Suppressor macrophage (primary cell): Measurements from ENCODE around the gene CTTN.
A peak's percentile ranks its signal among the peaks of the same experiment; 100 is the strongest.

Experiments used
- DNase-seq, 4 experiments: peaks; one replicate each; pipeline ENCODE4 v3.0.0-alpha.2; 2020 to 2022

CTTN gene

DNA sequence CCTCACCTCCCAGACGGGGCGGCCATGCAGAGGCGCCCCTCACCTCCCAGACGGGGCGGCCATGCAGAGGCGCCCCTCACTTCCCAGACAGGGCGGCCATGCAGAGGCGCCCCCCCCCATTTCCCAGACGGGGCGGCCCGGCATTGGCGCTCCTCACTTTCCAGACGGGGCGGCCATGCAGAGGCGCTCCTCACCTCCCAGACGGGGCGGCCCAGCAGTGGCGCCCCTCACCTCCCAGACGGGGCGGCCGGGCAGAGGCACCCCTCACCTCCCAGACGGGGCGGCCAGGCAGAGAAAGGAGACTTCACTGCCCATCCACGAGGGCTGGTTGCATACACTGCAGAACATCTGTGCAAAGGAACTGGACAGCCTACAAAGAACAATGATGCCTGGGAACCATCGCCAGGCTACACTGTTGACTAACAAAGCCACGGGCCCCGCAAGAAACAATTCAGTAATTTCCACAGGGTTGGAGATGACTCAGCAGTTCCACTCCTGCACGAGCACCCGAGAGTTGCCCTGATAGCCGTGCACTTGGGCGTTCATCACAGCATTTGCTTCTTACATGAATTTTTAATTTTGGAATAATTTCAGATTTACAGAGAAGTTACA lies 58.7 kb downstream of the CTTN start:
- peak in 2 of 4 experiments; percentile 26 to 34 for DNase-seq

DNA sequence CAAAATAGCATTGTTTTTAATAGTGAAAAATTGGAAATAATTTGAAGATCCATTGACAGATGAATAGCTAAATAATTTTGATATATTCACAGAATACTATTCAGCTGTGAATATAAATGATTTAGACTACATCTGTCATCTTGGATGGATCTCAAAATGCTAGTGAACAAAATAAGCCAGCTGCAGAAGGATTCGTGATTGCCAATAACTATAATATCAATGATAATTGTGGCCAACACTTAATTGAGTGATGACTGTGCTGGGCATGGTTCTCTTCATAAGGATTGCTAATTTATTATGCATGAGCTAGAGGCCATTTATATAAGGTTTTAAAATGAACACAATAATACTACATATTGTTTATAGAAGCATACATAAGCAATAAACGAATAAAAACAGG lies 60.4 kb downstream of the CTTN start:
- no peak for DNase-seq

DNA sequence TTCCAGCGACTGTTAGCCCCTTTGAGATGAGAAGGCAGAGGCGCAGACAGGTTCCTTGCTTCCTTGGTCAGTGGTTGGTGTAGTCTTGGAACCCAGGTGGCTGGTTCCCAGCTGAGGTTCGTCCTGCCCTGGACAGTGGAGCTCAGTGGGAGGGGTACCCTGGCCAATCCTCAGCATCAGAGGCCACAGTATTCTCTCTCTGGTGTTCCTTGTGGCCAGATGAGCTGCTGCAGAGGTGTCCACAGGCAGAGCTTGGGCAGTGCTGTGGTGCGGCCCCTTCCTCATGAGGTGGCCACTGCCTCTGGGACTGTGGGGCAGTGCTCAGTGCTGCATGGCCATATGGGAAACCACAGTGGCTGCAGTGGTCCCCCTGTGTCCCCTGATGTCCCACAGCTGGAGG lies 61.8 kb downstream of the CTTN start:
- no peak for DNase-seq

DNA sequence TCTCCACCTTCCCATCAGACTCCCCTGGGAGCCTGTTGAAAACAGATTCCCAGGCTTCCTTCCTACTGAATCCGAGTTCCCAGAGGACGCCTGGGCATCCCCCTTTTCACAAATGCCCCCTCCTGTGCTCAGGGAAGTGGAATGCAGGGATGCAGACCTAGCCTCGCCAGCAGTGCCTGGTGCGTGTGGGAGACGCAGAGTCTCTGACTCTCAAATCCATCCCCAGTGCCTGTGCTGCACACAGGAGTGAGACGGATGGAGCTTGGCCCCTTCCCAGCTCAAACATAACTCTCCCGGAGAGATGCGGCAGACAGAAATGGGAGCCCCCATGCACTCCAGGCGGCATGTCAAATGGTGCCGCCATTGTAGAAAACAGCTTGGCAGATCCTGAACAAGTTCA lies 62.6 kb downstream of the CTTN start:
- no peak for DNase-seq

DNA sequence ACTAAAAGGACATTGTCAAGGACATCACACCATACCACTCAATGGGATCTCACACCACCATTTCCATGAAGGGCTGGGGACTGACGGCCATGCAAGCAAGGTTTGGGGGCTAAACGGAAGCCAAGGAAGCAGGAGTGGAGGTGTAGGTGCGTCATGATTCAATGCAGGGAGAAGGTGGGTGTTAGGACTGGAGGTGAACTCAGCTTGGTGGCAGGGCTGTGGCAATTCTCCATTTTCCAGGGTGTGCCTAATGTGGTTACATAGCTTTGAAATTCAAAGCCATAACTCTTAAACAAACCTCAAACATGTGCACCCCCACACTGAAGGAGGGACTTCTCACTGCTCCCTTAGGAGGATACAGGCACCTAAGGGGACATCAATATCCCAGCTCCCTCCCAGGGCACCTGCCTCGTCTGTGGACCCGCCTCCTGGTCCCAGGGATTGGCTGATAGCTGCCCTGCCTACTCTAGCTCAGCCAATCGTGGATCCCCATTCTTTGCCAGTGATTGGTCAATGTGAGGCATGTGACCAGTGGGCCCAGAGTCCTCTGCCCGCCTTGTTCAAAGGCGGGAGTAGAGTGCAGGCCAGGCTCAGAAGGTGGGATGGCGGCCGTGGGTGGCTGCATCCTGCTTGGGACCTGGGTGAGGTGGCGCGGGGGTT lies 64.6 kb downstream of the CTTN start:
- DNase-seq: no peak

DNA sequence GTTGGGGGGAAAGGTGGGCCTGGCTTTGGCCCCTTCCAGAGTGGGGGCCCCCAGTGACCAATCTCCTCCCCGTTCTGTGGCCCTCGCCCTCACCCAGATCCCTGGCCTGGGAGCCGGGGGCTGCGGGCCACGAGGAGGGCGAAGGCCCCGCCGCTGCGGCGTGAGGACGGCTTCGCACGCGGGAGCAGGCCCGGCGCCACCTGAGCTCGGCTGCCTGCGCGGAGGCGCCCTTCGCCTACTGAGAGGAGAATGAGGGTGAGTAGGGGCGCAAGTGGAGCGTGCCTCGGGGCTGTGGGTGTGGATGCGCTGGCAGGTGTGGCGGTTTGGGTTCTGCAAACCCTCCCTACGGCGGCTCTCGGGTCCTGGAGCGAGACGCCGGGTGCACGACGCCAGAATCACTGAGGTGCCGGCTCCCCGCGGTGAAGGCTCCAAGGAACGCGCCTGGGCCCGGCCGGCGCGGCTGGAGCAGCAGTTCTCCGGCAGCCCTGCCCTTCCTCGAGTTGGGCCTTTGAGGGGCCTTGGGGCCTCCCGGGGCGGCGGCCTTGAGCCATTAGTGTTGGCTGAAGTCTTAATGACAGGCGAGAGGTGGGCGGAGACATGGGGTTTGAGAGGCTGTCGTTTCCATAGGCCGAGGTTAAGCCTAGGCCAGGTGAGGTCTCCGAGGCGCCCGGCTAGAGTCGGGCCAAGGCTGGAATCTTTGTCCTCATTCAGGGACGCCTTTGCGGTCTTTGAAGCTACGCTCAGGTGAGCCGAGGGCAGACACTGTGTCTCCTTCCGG lies 65.3 kb downstream of the CTTN start:
- DNase-seq: no peak

DNA sequence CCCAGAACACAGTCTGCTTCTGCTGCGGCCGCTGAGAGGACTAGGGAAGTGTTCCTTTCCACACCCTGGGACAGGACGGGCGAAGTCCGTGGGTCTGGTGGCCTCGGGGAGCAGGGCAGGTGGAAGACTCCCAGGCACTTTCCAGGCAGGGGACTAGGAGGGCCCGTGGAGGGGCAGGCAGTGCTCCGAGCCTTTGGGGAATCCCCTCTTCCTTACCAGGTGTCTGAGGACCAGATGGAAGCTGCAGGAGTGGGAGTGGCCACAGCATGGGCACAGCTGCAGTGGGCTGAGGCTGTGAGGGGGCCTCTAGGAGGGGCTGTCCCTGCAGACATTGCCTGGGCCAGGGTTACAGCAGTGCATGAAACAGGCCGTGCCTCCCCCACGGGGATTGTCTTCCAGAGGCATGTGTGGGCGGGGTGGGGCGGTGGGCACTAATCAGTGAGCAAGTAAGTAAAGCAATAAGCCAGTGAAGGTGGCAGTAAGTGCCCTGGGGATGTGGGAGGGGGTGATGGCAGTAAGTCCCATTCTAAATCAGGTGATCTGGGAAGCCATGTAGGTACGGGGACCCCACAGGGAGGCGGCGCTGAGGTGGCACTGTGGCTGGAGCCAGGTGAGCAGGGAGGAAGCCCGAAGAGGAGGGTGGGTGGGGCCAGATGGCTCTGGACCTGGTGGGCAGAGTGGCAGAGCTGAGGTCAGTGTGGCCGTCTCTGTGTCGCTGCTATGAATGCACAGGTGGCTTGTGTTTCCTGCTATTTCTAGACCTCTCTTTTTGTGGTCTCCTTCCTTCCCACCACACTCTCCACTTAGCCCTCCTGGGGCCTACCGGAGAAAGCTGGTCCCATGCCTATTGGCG lies 66.4 kb downstream of the CTTN start:
- DNase-seq: no peak

DNA sequence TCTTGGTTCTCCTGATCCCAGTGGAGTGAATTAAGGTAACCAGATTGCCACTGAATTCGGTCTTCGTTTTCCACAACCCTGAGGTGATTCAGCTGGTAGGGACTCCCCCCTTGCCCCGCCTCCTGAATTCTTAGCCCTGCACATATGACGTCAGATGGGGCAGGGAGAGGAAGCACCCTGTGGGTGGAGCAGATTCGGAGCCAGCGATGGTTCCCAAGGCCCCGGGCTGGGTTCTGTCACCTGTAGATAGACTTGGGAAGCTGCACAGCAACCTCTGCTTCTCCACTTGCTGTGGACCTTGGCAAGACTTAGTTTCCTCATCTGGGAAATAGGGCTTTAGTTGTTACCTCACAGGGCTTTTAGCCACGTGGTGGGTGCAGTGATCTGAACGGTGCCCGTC lies 67.8 kb downstream of the CTTN start:
- peak in 1 of 4 experiments; percentile 8 for DNase-seq

DNA sequence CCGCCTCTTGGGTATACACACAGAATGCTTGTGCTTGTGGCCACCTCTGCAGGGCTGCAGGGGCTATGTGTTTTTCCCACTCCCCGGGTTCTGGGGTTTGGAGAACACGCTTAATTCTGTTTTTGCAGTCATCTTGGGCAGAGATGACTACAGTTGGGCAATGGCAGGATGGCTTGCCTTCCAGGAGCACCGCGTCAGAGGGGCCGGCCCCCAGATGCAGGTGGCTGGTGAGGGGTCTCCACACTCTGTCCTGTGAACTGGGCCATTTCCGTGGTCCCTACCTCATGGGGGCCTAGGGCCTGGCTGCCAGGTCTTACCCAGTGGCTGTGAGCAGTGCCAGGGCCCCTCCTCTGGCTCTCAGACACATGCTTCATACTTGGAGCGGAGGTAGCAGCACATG lies 68.3 kb downstream of the CTTN start:
- DNase-seq: no peak

DNA sequence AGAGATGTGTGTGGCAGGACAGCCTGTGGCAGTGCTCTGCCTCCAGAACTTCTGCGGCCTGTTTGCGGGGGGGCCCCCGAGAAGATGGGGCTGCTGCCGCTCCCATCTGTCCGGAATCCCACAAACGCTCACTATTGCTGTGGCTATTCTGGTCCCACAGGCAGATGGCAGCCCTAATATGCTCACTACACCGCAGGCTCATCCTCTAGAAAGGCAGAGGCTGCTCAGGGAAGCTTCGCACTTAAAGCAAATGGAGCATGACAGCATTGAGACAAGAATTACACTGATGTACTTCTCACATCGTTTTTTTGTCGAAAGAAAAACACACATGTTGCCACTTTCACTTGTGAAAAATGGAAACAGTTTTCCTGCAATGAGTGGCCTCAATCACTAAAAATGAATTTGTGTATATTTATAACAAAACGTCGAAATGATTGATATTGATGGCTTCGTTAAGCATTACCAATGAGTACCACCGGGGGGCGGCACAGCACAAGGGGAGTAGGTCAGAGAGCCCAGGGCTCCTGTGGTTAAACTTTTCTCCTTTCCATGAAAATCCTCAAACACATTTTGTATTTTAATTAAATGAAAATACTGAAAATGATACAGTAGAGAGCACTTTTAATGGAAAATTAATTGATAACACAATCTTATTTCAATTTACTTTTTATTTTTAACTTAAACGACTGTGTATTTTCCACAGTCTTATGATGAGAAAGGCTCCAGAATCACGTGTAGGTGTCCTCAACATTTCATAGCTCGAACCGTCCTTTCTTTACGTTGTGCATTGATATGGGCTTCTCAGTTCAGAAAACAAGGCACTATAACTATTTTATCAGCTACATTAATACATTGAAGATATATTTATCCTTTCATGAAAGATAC lies 69.1 kb downstream of the CTTN start:
- peak; percentile 57 to 83 (median 76) for DNase-seq

DNA sequence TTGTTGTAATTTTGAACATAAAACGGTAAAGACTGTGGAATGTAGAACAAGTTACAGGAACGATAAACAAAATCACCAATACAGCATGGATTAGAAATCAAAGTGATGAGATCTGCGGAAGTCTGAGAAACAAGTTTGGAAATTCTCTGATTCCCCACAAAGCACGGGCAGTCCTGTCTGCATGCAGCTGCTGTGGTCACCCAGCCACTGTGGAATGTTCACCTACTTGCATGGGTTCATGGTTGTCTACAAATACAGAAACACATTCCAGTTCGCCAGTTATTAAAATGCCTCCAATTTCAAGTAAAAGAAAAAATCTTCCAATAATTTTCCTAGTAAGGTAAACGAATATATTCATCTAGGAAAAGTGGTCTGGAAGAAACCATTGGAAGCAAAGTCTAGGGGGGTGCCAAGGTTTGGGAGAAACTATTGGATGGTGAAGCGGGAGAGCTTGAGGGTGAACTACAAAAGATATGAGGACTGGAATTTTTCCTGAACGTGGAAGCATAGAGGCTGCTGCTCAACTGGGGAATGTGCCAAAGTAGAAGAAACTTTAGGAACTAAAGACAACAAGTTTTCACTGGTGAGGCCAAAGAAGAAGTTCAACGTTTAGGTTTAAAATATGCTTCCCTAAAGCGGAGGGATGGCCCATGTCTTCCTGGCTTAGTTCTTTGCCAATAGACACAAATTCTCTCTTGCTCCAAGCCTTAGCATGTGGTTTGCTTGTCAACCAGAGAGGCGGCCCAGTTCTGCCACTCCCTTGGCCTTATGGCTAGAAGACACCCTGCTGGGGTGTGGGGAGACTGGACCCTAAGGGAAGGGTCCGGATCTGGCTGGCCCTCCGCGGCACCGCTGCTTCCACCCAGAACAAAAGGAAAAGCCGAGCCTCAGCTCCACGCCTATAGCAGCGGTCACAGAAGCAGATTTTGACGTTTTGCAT lies 70.2 kb downstream of the CTTN start:
- peak in 3 of 4 experiments; percentile 11 to 50 (median 19) for DNase-seq

DNA sequence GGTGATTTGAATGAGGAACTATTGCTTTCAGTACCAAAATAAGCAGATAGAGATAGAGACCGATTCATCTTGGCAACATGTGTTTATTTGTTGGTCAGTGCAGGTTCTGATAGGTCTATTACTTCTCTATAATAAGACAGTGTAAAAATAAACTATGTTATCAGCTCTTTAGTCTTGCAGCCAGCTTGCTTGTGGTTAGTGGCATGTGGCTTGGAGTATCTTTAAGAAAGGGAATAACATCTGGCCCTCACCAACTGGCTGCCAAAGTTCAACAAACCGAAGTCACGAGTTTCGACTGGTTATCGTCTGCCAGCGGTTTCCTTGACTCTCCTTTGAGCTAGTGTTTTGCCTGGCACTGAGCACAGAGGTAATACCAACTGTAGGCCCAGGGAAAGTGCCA lies 71.8 kb downstream of the CTTN start:
- peak; percentile 17 to 83 (median 40) for DNase-seq

DNA sequence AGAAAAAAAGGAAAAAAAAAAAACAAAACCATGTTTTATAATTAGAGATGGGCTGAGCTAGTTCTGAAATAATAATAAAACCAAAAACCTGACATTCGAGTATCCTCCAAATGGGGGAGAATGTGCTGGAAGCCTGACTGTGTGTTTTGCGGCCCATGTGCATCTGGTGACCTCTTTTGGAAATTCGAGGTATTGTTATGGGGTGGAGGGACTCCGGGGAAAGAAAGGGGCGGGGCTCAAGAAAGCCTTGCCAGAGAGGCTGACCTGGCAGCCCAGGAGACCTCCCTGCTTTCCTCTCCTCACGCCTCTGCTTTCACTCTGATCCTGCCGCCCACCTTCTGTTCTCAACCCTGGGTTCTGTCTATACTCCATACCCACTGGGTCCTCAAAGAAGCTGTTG lies 72.9 kb downstream of the CTTN start:
- peak; percentile 14 to 47 (median 37) for DNase-seq

DNA sequence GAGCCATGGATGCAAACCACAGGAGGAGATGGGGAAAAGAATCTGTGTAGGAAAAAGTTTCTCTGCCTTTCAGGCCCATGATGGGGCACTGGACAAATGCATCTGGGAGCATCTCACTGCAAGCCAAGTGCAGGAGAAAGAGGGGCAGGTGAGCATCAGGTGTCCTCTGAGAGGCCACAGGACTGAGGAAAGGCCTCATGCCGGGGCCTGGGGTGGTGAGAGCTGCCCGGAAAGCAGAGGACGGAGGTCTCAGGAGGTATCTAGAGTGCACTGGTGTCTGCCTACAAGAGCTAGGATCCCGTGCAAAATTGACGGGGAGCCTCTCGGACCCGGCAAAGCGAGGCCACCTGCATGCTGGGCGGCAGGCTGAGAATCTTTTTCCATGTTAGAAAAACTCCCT lies 73.9 kb downstream of the CTTN start:
- DNase-seq: no peak

DNA sequence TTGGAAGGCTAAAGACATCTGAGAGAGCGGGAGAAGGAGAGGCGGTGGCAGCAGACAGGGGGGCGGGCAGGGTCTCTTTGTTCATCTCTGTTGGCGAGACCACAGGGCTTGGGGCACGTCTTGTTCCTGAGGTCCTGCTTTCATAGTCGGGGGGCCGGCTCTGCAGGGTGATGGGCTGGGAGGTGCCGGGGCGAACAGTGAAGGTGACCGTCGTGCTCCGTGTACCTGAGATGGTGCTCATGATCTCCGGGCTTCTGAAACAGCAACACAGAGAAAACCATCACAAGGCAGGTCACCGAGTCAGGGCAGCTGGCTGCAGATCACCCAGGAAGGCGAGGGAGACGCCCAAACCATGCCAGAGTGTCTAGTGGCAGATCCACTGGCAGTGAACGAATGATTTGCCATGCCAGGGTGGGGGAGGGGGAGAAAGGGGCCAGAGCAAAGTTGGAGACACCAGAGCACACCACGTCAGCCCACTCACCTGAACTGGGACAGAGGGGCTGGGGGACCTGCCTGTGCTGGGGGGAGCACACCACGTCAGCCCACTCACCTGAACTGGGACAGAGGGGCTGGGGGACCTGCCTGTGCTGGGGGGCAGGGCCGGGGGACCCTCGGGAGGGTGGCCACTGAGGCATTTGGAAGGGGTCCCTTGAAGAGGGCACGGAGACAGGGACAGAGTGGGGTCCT lies 75.0 kb downstream of the CTTN start:
- DNase-seq: no peak

DNA sequence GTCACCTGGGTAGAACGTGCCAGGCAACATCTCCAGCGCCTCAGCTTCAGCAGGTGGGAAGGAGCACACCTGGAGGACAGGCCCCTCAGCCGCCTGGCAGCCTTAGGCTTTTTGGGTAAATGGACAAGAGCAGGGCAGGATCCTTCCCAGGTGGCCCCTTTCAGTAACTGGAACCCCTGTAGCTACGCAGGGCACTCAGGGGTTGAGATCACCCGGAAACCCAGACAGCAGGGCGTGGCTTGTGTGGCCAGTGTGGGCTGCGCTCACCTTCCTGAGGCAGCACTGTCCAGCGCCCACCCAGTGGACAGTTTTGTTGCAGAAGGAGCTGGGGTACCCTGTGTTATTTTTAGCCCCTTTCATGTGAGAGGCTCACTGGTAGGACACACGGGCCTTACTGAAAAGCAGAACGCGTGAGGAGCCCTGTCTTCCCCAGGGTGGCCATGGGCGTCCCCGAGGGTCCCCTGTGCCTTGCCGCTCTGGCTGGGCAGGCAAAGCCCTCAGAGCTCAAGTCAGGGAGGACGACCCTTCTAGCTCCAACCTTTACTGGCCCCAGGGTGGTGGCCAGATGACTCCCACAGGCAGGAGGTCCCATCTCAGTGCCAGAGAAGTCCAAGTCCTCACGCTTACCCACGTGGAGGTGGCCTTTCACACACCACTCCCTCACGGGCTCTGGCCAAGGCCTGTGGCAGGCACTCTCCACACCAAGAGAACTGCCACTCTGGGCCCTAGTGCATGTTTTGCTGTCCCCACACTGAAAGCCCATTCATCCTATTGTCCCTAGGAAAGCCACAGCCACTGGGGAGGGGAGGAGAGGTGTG lies 75.8 kb downstream of the CTTN start:
- no peak for DNase-seq

DNA sequence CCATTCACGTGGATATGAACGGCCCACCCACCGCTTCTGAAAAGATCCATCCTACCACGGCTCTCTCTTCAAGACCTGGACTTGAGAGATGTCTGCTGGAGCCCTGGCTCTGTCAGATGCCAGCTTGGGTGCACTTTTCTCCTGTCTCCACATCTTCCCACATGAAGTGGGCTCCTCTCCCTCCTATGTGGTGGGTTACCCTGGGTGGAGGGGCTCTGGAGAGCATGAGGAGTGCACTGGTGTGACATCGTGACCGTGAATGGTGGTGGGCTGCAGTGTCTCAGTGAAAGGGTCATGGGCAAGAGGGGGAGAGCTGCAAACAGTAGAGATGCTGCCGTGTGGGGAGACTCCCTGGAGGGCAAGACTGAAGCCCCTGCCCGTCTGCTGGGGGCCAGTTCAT lies 76.4 kb downstream of the CTTN start:
- no peak for DNase-seq

DNA sequence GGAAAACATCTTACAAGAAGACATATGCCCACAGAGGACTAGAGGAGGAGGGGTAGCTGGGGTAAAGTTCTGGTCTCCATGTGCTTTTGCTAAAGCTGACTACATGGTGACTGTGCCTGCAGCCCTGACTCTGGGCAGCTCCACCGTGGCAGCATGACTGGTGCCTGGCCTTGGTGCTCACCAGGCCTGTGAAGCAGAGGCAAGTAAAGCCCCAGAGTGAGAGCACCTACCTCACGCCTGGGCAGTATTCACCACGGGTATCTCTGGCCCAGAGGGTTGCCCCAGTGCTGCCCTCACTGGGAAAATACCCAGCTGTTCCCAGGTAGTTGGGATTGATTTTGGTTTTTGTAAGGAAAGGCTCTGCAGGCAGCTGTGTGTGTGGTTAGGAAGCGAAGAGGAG lies 78.3 kb downstream of the CTTN start:
- DNase-seq: no peak

DNA sequence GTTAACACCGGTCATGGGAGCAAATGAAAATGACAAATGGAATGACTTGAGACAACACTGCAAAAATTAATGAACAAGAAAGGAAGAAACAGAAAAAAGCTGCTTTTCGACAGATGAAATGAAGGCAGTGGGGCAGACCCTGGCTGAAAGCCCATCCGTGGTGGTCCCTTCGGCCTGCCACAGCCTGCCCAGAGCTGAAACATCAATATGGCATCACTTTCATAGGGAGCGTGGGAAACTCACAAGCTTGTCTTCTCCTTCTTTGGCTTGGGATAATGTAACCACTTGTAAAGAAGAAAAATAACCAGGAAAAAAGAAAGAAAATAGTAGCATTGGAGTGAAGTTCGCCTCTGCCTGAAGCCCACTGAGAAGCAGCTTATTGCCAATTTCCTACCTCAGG lies 78.8 kb downstream of the CTTN start:
- no peak for DNase-seq
